HepG2 (cell line): ENCODE results near the gene C6orf62. TPM values are rescaled to one million over a fixed set of nuclear protein-coding genes. Genes with fewer than 3 reads are reported as not detected.

Experiments
- FOXC1 ChIP-seq: sonication (generic); formaldehyde crosslinking; IDR thresholded peaks from 2 replicates; pipeline ENCODE4 v1.8.0; 2022; ENCODE audit warnings: mild to moderate bottlenecking, missing genetic modification reagents, borderline replicate concordance
- GATAD2A ChIP-seq: IDR thresholded peaks from 2 replicates; pipeline ENCODE4 v1.6.1; 2016
- HNF4G ChIP-seq, 2 experiments: sonication (generic) in 1 of 2; formaldehyde crosslinking in 1 of 2; IDR thresholded peaks; 2 replicates each; pipeline versions ENCODE4 v1.4.0 to v1.6.1; 2011 to 2020; ENCODE audit warnings: borderline replicate concordance in 2 of 2, low read depth in 2 of 2, mild to moderate bottlenecking in 2 of 2, low read length in 1 of 2, missing genetic modification reagents in 1 of 2, moderate library complexity in 1 of 2
- HOXA3 ChIP-seq: sonication (generic); formaldehyde crosslinking; IDR thresholded peaks from 2 replicates; pipeline ENCODE4 v1.5.0; 2020; ENCODE audit warnings: missing genetic modification reagents
- ISL2 ChIP-seq: sonication (generic); formaldehyde crosslinking; IDR thresholded peaks from 2 replicates; pipeline ENCODE4 v1.5.0; 2020; ENCODE audit warnings: missing genetic modification reagents
- MAX ChIP-seq: IDR thresholded peaks from 2 replicates; pipeline ENCODE4 v1.6.1; 2012; ENCODE audit warnings: inconsistent platforms
- MAZ ChIP-seq, 2 experiments: sonication (generic) in 1 of 2; formaldehyde crosslinking in 1 of 2; IDR thresholded peaks; 2 replicates each; pipeline versions ENCODE4 v1.5.0 to v1.6.1; 2012 to 2020; ENCODE audit warnings: low read depth in 2 of 2, mild to moderate bottlenecking in 2 of 2, borderline replicate concordance in 1 of 2, improper control_type of control experiment in 1 of 2, low read length in 1 of 2, missing genetic modification reagents in 1 of 2, moderate library complexity in 1 of 2
- NR2C2 ChIP-seq: sonication (generic); formaldehyde crosslinking; IDR thresholded peaks from 2 replicates; pipeline ENCODE4 v1.4.0; 2020; ENCODE audit warnings: missing genetic modification reagents, mild to moderate bottlenecking, moderate library complexity, borderline replicate concordance
- SMAD1 ChIP-seq: sonication (generic); formaldehyde crosslinking; IDR thresholded peaks from 2 replicates; pipeline ENCODE4 v1.4.0; 2020; ENCODE audit warnings: missing genetic modification reagents, low read depth, mild to moderate bottlenecking, borderline replicate concordance
- ZNF205 ChIP-seq: IDR thresholded peaks from 2 replicates; pipeline ENCODE4 v1.6.1; 2018; ENCODE audit warnings: missing biosample characterization, missing genetic modification reagents
- ZNF230 ChIP-seq: sonication (generic); formaldehyde crosslinking; IDR thresholded peaks from 2 replicates; pipeline ENCODE4 v1.4.0; 2020; ENCODE audit warnings: mild to moderate bottlenecking, missing genetic modification reagents
- ZNF34 ChIP-seq: sonication (generic); formaldehyde crosslinking; IDR thresholded peaks from 2 replicates; pipeline ENCODE4 v1.4.0; 2020; ENCODE audit warnings: mild to moderate bottlenecking, missing genetic modification reagents, borderline replicate concordance
- ZNF383 ChIP-seq: sonication (generic); formaldehyde crosslinking; IDR thresholded peaks from 2 replicates; pipeline ENCODE4 v1.4.0; 2020; ENCODE audit warnings: missing genetic modification reagents, mild to moderate bottlenecking, borderline replicate concordance
- ZNF556 ChIP-seq: sonication (generic); formaldehyde crosslinking; IDR thresholded peaks from 2 replicates; pipeline ENCODE4 v1.4.0; 2020; ENCODE audit warnings: mild to moderate bottlenecking, missing genetic modification reagents, borderline replicate concordance
- ZNF670 ChIP-seq: sonication (generic); formaldehyde crosslinking; IDR thresholded peaks from 2 replicates; pipeline ENCODE4 v1.8.0; 2022; ENCODE audit warnings: mild to moderate bottlenecking, missing genetic modification reagents, borderline replicate concordance
- ZNF776 ChIP-seq: sonication (generic); formaldehyde crosslinking; IDR thresholded peaks from 2 replicates; pipeline ENCODE4 v1.4.0; 2020; ENCODE audit warnings: mild to moderate bottlenecking, missing genetic modification reagents
- ZSCAN29 ChIP-seq: sonication (generic); formaldehyde crosslinking; conservative IDR thresholded peaks from 2 replicates; pipeline ENCODE4 v1.4.0; 2020; ENCODE audit warnings: mild to moderate bottlenecking, missing genetic modification reagents
- polyA plus RNA-seq, 8 experiments: library from polyadenylated mRNA; depleted of rRNA in 3 of 8; stranded (reverse) in 7 of 8; unstranded in 1 of 8; fragments of >200 nt; fragmentation: Illumina TruSeq in 4 of 8; extraction: Trizol in 4 of 8; gene quantifications; 2 replicates each; pipeline versions ENCODE4 v1.2.1 to v1.2.3, GENCODE V29; 2011 to 2016; ENCODE audit warnings: low read depth in 4 of 8, missing spikeins in 1 of 8, mixed read lengths in 1 of 8; ENCODE audit not compliant: insufficient read depth in 1 of 8
- total RNA-seq, 5 experiments: library from RNA; depleted of rRNA; stranded (reverse); fragments of >200 nt; fragmentation: Illumina TruSeq; extraction: Trizol; gene quantifications; 2 replicates each; pipeline ENCODE4 v1.2.3, GENCODE V29; 2016; ENCODE audit warnings: low read depth in 1 of 5
- TF ChIP-seq, protein P1 (sequence below): sonication (generic); formaldehyde crosslinking; IDR thresholded peaks from 2 replicates; pipeline ENCODE4 v1.4.0; 2020; ENCODE audit warnings: missing genetic modification reagents

C6orf62 gene
- total and polyA plus RNA-seq, 2 of the 13 experiments (the other 11 are each of a cell fraction or from before 2014, with no cell fraction given), result 54.8 to 90.4 TPM

DNA sequence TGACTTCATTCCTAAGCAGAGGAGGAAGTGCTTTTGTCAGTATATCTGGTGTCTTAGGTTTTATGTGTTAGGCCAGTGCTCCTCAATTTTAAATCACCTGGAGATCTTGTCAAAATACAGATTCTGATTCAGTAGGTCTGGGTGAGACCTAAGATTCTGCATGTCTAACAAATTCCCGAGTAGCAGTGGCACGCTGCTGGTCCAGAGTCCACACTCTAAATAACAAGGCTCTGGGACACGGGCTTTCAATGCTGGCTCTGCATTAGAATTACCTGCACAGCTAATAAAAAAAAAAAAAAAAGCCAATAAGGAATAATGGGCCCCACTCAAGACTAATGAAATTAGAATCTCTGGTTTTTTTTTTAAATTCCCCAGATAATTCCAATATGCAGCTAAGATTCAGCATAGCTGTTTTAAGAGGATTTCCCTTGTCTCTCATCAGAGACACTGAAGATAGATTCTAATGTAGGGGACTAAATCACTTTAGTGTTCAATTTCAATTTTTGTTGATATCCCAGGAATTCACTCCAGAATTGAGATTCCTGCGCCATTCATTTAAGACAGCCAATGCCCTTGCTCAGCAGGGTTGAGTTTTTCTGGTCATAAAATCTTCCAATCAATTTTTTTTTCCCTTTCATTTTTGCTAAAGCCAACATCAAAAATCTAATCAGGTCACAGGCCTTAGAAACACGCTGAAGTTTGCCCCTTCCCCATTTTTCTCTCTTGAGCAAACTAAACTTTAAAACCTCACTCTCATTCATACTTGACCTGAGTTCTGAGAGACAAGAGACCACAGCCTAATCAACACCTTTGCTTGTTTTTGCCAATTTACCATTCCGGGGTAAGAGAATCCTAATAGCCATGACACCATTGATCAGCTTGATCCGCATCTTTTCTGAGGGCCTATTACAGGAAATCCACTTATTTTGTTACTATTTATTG, 54.6 kb downstream of the C6orf62 start (continued):
- TF ChIP-seq FOXC1 (CRISPR knock-in tag) (no peak), MAX (0 out of 2 replicates have a peak, but pooled peaks have one; percentile 37), NR2C2 (CRISPR knock-in tag) (0 out of 2 replicates have a peak, but pooled peaks have one; percentile 14), SMAD1 (CRISPR knock-in tag) (no peak), HOXA3 (CRISPR knock-in tag) (no peak), ZNF383 (CRISPR knock-in tag) (0 out of 2 replicates have a peak, but pooled peaks have one; percentile 42), ZNF230 (no peak), ZNF556 (CRISPR knock-in tag) (0 out of 2 replicates have a peak, but pooled peaks have one; percentile 27), ZNF670 (CRISPR knock-in tag) (0 out of 2 replicates have a peak, but pooled peaks have one; percentile 20), HNF4G (IDR thresholded peaks at IDR 0.05; ENCODE audit: borderline replicate concordance, low read depth, low read length) (peak; percentile 65), HNF4G (CRISPR knock-in tag; IDR thresholded peaks at IDR 0.05; ENCODE audit: borderline replicate concordance, low read depth) (0 out of 2 replicates have a peak, but pooled peaks have one; percentile 17), ZNF34 (CRISPR knock-in tag) (0 out of 2 replicates have a peak, but pooled peaks have one; percentile 54), ZNF776 (CRISPR knock-in tag) (no peak), ISL2 (0 out of 2 replicates have a peak, but pooled peaks have one; percentile 10), ZNF205 (CRISPR knock-in tag) (no peak), GATAD2A (CRISPR knock-in tag) (peak; percentile 39), ZSCAN29 (CRISPR knock-in tag) (peak; percentile 61; the same call in 1 of the 2 replicates), MAZ (IDR thresholded peaks at IDR 0.05; ENCODE audit: borderline replicate concordance, low read depth, low read length) (no peak), MAZ (CRISPR knock-in tag; IDR thresholded peaks at IDR 0.05; ENCODE audit: low read depth) (no peak)
- TF ChIP-seq, protein P1, sequence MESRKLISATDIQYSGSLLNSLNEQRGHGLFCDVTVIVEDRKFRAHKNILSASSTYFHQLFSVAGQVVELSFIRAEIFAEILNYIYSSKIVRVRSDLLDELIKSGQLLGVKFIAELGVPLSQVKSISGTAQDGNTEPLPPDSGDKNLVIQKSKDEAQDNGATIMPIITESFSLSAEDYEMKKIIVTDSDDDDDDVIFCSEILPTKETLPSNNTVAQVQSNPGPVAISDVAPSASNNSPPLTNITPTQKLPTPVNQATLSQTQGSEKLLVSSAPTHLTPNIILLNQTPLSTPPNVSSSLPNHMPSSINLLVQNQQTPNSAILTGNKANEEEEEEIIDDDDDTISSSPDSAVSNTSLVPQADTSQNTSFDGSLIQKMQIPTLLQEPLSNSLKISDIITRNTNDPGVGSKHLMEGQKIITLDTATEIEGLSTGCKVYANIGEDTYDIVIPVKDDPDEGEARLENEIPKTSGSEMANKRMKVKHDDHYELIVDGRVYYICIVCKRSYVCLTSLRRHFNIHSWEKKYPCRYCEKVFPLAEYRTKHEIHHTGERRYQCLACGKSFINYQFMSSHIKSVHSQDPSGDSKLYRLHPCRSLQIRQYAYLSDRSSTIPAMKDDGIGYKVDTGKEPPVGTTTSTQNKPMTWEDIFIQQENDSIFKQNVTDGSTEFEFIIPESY (CRISPR knock-in tag), result no peak
- TF ChIP-seq, all 625 proteins: peak for 22
